NCI-H2081 (cell line): Measurements from ENCODE around the gene SUCLG2.

ENCODE experiments used
- DNase-seq, 2 experiments: peaks; one replicate each; lab custom pipeline; 2025; lab: John Stamatoyannopoulos, UW

SUCLG2 gene

GRCh38 chr3:67384016-67384415, 270.4 kb downstream of the SUCLG2 start:
- DNase-seq = no peak

- DNase-seq = no peak
Measured at GRCh38 chr3:67383379-67383778, 271.0 kb downstream of the SUCLG2 start.

GRCh38 chr3:67382536-67382935, 271.9 kb downstream of the SUCLG2 start:
- no peak for DNase-seq

GRCh38 chr3:67381667-67382272, 272.6 kb downstream of the SUCLG2 start:
- peak; percentile 3 to 14 for DNase-seq

GRCh38 chr3:67380118-67380517, 274.3 kb downstream of the SUCLG2 start:
- DNase-seq = no peak

GRCh38 chr3:67377299-67377698, 277.1 kb downstream of the SUCLG2 start:
- DNase-seq = no peak

GRCh38 chr3:67376416-67376815, 278.0 kb downstream of the SUCLG2 start:
- no peak for DNase-seq

- DNase-seq = no peak
Measured at GRCh38 chr3:67375976-67376375, 278.4 kb downstream of the SUCLG2 start.

GRCh38 chr3:67362686-67363085, 291.7 kb downstream of the SUCLG2 start:
- peak in 1 of 2 experiments; percentile 8 for DNase-seq

GRCh38 chr3:67361770-67362169, 292.6 kb downstream of the SUCLG2 start:
- no peak for DNase-seq

- DNase-seq = no peak
Measured at GRCh38 chr3:67361323-67361722, 293.1 kb downstream of the SUCLG2 start.

GRCh38 chr3:67357610-67358458, 296.6 kb downstream of the SUCLG2 start:
- DNase-seq = peak; percentile 6 to 39

- DNase-seq = no peak
Measured at GRCh38 chr3:67349551-67350174, 304.7 kb downstream of the SUCLG2 start.

- DNase-seq = no peak
Measured at GRCh38 chr3:67346081-67346480, 308.3 kb downstream of the SUCLG2 start.

- no peak for DNase-seq
Measured at GRCh38 chr3:67335813-67336212, 318.6 kb downstream of the SUCLG2 start.

GRCh38 chr3:67334588-67334987, 319.8 kb downstream of the SUCLG2 start:
- no peak for DNase-seq

GRCh38 chr3:67329358-67329757, 325.1 kb downstream of the SUCLG2 start:
- DNase-seq = no peak

GRCh38 chr3:67327582-67327981, 326.8 kb downstream of the SUCLG2 start:
- peak in 1 of 2 experiments; percentile 31 for DNase-seq

- DNase-seq = peak in 1 of 2 experiments; percentile 48
Measured at GRCh38 chr3:67325231-67325630, 329.2 kb downstream of the SUCLG2 start.
